WTC11 (cell line): ENCODE results near the gene TNNT3. TPM values are rescaled to one million over a fixed set of nuclear protein-coding genes. Genes with fewer than 3 reads are reported as not detected.

Experiments used
- ATAC-seq: fragments of 200-7000 bp; cut with Tn5 transposase; 2 replicates; pipeline ENCODE4 v1.10.0; 2021; ENCODE audit warnings: mild to moderate bottlenecking, moderate library complexity
- CTCF ChIA-PET: fragments of 300-600 bp; sonication (Branson Sonifier 250); formaldehyde crosslinking; loops from one replicate; lab custom pipeline; 2021; ENCODE audit warnings: antibody characterized with exemption; lab: Charles Lee
- POLR2A ChIA-PET: fragments of 350-600 bp; sonication (Branson Sonifier 250); formaldehyde crosslinking; loops from one replicate; lab custom pipeline; 2021; ENCODE audit warnings: antibody characterized with exemption; lab: Charles Lee
- DNase-seq: peaks from one replicate; pipeline ENCODE4 v3.0.0; 2021; ENCODE audit warnings: low spot score
- H3K27ac Mint-ChIP-seq: 2 replicates; pipeline ENCODE4 v1.8.0; 2021; ENCODE audit warnings: mixed read lengths
- H3K27me3 Mint-ChIP-seq: 2 replicates; pipeline ENCODE4 v1.8.0; 2021; ENCODE audit warnings: low read depth, mild to moderate bottlenecking, moderate library complexity, mixed read lengths
- H3K36me3 Mint-ChIP-seq: 2 replicates; pipeline ENCODE4 v1.8.0; 2021; ENCODE audit warnings: mixed read lengths
- H3K4me1 Mint-ChIP-seq: 2 replicates; pipeline ENCODE4 v1.8.0; 2022; ENCODE audit warnings: mixed read lengths
- H3K4me3 Mint-ChIP-seq: 2 replicates; pipeline ENCODE4 v1.8.0; 2021; ENCODE audit warnings: mild to moderate bottlenecking, moderate library complexity, mixed read lengths
- H3K9me3 Mint-ChIP-seq: 2 replicates; pipeline ENCODE4 v1.8.0; 2021; ENCODE audit warnings: mixed read lengths
- ATF2 ChIP-seq: sonication (generic); formaldehyde crosslinking; IDR thresholded peaks from 2 replicates; pipeline ENCODE4 v1.8.1; 2022; ENCODE audit warnings: low read depth, missing genetic modification reagents, borderline replicate concordance
- CDX4 ChIP-seq: fragments of 250-450 bp; sonication (Bioruptor Pico); IDR thresholded peaks from 2 replicates; pipeline ENCODE4 v1.9.0; 2021; ENCODE audit warnings: moderate library complexity, mild to moderate bottlenecking, inconsistent platforms, borderline replicate concordance
- E2F1 ChIP-seq: sonication (generic); formaldehyde crosslinking; IDR thresholded peaks from 2 replicates; pipeline ENCODE4 v1.8.0; 2022; ENCODE audit warnings: mild to moderate bottlenecking, missing genetic modification reagents
- E2F4 ChIP-seq: sonication (generic); formaldehyde crosslinking; IDR thresholded peaks from 2 replicates; pipeline ENCODE4 v1.8.1; 2022; ENCODE audit warnings: low read depth, mild to moderate bottlenecking, moderate library complexity, missing genetic modification reagents, borderline replicate concordance
- E2F5 ChIP-seq: sonication (generic); formaldehyde crosslinking; IDR thresholded peaks from 2 replicates; pipeline ENCODE4 v1.8.1; 2022; ENCODE audit warnings: mild to moderate bottlenecking, moderate library complexity, missing genetic modification reagents
- ERG ChIP-seq: fragments of 250-450 bp; sonication (Bioruptor Pico); IDR thresholded peaks from 2 replicates; pipeline ENCODE4 v1.8.0; 2021; ENCODE audit warnings: mild to moderate bottlenecking
- ETV6 ChIP-seq: sonication (generic); formaldehyde crosslinking; IDR thresholded peaks from 2 replicates; pipeline ENCODE4 v1.8.1; 2022; ENCODE audit warnings: mild to moderate bottlenecking, missing genetic modification reagents
- HMGXB4 ChIP-seq: sonication (generic); formaldehyde crosslinking; IDR thresholded peaks from 2 replicates; pipeline ENCODE4 v1.8.1; 2023; ENCODE audit warnings: mild to moderate bottlenecking, moderate library complexity, missing genetic modification reagents
- MLX ChIP-seq: sonication (generic); formaldehyde crosslinking; IDR thresholded peaks from 2 replicates; pipeline ENCODE4 v1.8.1; 2023; ENCODE audit warnings: mild to moderate bottlenecking, missing genetic modification reagents, moderate library complexity
- NFATC4 ChIP-seq: fragments of 250-450 bp; sonication (Bioruptor Pico); IDR thresholded peaks from 2 replicates; pipeline ENCODE4 v1.9.0; 2021; ENCODE audit warnings: mild to moderate bottlenecking
- NFE2L1 ChIP-seq: sonication (generic); formaldehyde crosslinking; IDR thresholded peaks from 2 replicates; pipeline ENCODE4 v1.8.1; 2023; ENCODE audit warnings: missing genetic modification reagents
- NR3C1 ChIP-seq: sonication (generic); formaldehyde crosslinking; conservative IDR thresholded peaks from 2 replicates; pipeline ENCODE4 v1.8.1; 2023; ENCODE audit warnings: low read depth, mild to moderate bottlenecking, missing genetic modification reagents
- PREB ChIP-seq: sonication (generic); formaldehyde crosslinking; IDR thresholded peaks from 2 replicates; pipeline ENCODE4 v1.8.1; 2022; ENCODE audit warnings: mild to moderate bottlenecking, missing genetic modification reagents, moderate library complexity, borderline replicate concordance
- PRRX2 ChIP-seq: fragments of 250-450 bp; sonication (Bioruptor Pico); IDR thresholded peaks from 2 replicates; pipeline ENCODE4 v1.8.0; 2021; ENCODE audit warnings: mild to moderate bottlenecking
- SMAD3 ChIP-seq: sonication (generic); formaldehyde crosslinking; IDR thresholded peaks from 2 replicates; pipeline ENCODE4 v1.8.0; 2022; ENCODE audit warnings: missing genetic modification reagents, mild to moderate bottlenecking, borderline replicate concordance
- SOX15 ChIP-seq: fragments of 250-450 bp; sonication (Bioruptor Pico); IDR thresholded peaks from 2 replicates; pipeline ENCODE4 v1.9.0; 2021; ENCODE audit warnings: mild to moderate bottlenecking
- TP53 ChIP-seq: sonication (generic); formaldehyde crosslinking; IDR thresholded peaks from 2 replicates; pipeline ENCODE4 v1.8.1; 2023; ENCODE audit warnings: mild to moderate bottlenecking, missing genetic modification reagents
- USF1 ChIP-seq: sonication (generic); formaldehyde crosslinking; IDR thresholded peaks from 2 replicates; pipeline ENCODE4 v1.8.0; 2022; ENCODE audit warnings: mild to moderate bottlenecking, missing genetic modification reagents
- ZBTB43 ChIP-seq: sonication (generic); formaldehyde crosslinking; IDR thresholded peaks from 2 replicates; pipeline ENCODE4 v1.8.1; 2023; ENCODE audit warnings: mild to moderate bottlenecking, missing genetic modification reagents
- ZNF121 ChIP-seq: sonication (generic); formaldehyde crosslinking; IDR thresholded peaks from 2 replicates; pipeline ENCODE4 v1.8.0; 2023; ENCODE audit warnings: missing genetic modification reagents
- total RNA-seq: library from RNA; stranded (reverse); gene quantifications from 3 replicates; pipeline ENCODE4 v1.2.3, GENCODE V29; 2021

The TNNT3 gene
- total RNA-seq, 1 experiment from 2014 or later, result not detected

- Mint-ChIP-seq H3K36me3 (no peaks in the 10 kb centered on the region), H3K4me3 (no peak overlapping the region), H3K9me3 (no peaks in the 10 kb centered on the region), H3K27ac (no peak overlapping the region), H3K27me3 (peaks cover 10% of the 10 kb centered on the region), H3K4me1 (peaks cover 9% of the 10 kb centered on the region)
- ATAC-seq (no peak), DNase-seq (no peak)
- TF ChIP-seq SMAD3 (CRISPR knock-in tag), result no peak
- no peak for TF ChIP-seq ZNF121 (CRISPR knock-in tag)
- TF ChIP-seq ATF2 (CRISPR knock-in tag), result no peak
- no peak for TF ChIP-seq MLX (CRISPR knock-in tag)
- TF ChIP-seq E2F1, result no peak
- no peak for TF ChIP-seq NFATC4 (CRISPR knock-in tag)
- TF ChIP-seq PRRX2, result no peak
- no peak for TF ChIP-seq CDX4
- no peak for TF ChIP-seq USF1 (CRISPR knock-in tag)
- no peak for TF ChIP-seq PREB
- TF ChIP-seq SOX15 (CRISPR knock-in tag), result no peak
- TF ChIP-seq ETV6 (CRISPR knock-in tag), result no peak
- no peak for TF ChIP-seq NFE2L1
- no peak for TF ChIP-seq HMGXB4 (CRISPR knock-in tag)
- TF ChIP-seq E2F4 (CRISPR knock-in tag), result no peak
- no peak for TF ChIP-seq ZBTB43 (CRISPR knock-in tag)
- TF ChIP-seq ERG, result no peak
- TF ChIP-seq TP53 (CRISPR knock-in tag), result no peak
- TF ChIP-seq NR3C1 (CRISPR knock-in tag), result no peak
- no peak for TF ChIP-seq E2F5 (CRISPR knock-in tag)
- CTCF ChIA-PET, result interaction anchor here (0.6 to 2.0 kb wide), 3 partner anchors 17 to 249 kb away, joined by 3 to 6 read pairs (median 3); no protein-coding TSS in a partner anchor
- POLR2A ChIA-PET, result no interaction called here
Observed at GRCh38 chr11:1899090-1899489, 20.4 kb upstream of the TNNT3 start.
